GM19023 (cell line): ENCODE data around the gene TRIM24.
"Not testable (repeated sequence)": the region's sequence is repeated elsewhere in the genome, so short reads cannot be mapped to it uniquely, and the experiment has no call there.

Source experiments
- ATAC-seq: cut with Tn5 transposase; IDR thresholded peaks from one replicate; pipeline ENCODE4 v1.9.1; 2021; ENCODE audit warnings: mild to moderate bottlenecking, moderate library complexity; ENCODE audit not compliant: unreplicated experiment

TRIM24 gene

DNA sequence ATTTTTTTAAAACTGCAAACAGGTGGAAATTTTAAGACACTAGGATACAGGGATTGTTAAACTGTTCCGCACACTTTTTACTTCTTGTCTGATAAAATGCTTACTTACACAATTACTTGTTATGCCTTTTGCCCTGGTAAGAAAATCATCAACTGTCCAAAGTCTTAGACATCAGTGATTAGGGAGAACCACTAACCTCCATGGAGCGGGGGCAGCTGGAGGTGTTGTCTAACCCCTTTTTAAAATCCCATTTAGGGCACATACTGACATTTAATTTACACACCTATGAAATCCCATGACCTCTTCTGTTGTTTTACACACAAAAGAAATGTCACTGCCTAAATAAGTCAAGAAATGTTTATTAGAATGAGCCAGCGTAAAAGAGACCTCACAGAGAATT is 65.7 kb downstream of the TRIM24 start:
- no peak for ATAC-seq

DNA sequence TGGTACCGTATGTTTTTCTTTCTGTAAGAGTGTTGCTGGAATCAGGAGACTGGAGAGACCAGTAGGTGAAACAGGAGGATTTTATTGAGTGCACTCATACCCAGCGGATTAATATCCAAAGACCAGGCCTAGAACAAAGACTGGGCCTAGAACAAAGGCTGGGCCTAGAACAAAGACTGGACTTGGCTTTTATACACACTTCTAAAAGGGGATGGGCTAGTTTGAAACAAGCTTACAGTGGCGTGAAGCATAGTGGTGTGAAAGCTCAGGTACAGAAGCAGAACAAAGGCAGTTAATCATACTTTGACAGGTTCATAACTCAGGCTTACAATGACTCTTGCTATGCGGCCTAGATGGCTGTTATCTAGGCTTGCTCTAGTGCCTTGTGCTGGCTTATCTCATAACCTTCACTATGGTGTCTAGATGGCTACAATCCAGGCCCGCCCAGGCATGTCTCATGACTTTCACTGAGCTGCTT is 67.7 kb downstream of the TRIM24 start:
- ATAC-seq = no peak

DNA sequence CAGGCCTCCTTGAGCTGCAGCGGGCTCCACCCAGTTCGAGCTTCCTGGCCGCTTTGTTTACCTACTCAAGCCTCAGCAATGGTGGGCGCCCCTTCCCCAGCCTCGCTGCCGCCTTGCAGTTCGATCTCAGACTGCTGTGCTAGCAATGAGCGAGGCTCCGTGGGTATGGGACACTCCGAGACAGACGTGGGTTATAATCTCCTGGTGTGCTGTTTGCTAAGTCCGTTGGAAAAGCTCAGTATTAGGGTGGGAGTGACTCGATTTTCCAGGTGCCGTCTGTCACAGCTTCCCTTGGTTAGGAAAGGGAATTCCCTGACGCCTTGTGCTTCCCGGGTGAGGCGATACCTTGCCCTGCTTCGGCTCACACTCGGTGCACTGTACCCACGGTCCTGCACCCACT is 76.8 kb downstream of the TRIM24 start:
- ATAC-seq = not testable (repeated sequence)

DNA sequence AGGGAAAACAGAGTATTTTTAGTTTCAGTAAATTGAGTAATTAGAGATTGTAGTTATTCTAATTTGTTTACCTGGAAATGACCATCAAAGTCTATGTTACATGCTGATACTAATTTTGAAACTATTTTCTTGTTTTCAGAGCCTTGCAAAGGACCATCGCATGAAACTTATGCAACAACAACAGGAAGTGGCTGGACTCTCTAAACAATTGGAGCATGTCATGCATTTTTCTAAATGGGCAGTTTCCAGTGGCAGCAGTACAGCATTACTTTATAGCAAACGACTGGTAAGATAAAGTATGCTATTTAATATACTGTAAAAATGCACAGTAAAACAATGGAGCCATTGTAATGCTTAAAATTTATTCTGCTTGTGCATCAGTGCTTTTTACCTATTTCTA is 78.5 kb downstream of the TRIM24 start:
- no peak for ATAC-seq

DNA sequence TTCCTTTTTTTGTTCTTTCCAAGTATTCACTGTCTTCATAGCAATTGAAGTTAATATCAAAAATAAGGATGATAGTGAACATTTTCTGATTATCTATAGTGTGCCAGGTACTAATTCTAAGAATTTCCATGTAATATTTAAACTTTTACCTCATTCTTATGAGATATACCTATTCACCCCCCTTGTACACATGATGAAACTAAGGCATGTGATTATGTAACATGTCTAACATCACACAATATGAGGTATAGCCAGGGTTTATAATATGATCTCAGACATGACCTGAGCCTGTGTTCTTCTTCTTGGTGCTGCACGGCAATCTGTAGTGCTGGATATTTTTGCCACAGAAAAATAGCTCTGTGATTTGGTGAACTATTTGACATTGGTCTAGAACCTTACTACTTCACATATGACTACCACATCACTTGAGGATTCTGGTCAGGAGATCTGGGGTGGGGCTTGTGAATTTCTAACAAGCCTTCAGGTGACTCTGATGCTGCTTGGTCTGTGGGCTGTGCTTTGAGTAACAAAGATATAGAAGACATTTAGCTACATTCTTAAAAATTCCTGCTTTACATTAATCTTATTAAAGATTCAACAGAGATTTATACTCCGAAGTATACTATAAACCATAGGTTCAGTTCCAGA is 79.1 kb downstream of the TRIM24 start:
- no peak for ATAC-seq

DNA sequence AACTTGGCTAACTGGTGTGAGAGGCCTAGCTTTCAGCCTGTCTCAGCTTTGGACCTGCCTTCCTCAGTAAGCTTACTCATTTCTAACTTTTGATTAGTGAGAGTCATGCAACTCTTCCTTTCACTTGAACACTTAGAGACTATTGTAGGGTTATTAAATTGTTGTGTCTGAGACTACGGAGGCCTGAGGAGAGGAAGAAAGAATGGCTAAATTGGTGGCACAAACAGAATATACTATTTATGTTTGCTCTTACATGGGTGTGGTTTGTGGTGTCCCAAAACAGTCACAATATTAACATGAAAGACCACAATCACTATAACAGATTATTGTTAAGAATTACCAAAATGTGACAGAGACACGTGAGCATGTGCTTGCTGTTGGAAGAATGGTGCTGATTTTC is 82.1 kb downstream of the TRIM24 start:
- ATAC-seq = peak; percentile 80

DNA sequence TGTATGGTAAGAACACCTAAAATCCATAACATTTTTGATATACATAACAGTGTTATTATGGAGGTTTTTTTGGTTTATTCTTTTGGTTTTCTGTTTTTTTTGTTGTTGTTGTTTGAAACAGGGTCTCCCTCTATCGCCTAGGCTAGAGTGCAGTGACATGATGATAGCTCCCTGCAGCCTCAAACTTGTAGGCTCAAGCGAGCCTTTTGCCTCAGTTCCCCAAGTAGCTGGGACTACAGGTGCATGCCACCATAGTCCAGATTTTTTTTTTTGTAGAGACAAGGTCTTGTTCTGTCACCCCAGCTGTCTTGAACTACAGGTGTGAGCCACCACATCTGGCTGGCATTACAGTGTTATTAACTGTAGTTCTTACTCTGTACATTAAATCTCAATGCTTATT is 83.7 kb downstream of the TRIM24 start:
- ATAC-seq = no peak

DNA sequence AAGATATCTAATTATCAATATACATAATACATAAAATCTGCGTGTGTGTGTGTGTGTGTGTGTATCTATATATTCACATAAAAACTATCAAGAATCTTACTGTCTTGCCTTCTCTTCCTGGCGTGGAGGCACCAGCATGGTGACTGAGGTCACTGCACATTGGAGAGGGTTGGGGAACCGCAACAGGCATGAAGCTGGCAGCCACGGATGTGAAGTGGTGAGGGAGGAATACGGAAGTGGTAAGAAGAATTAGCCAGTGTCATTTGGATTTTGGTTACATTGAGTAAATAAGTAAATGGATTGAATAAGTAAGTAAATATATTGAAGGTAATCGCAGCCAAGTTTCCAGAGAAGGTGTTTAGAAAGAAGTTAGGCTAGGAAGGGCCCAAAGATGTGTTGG is 85.1 kb downstream of the TRIM24 start:
- ATAC-seq = no peak

DNA sequence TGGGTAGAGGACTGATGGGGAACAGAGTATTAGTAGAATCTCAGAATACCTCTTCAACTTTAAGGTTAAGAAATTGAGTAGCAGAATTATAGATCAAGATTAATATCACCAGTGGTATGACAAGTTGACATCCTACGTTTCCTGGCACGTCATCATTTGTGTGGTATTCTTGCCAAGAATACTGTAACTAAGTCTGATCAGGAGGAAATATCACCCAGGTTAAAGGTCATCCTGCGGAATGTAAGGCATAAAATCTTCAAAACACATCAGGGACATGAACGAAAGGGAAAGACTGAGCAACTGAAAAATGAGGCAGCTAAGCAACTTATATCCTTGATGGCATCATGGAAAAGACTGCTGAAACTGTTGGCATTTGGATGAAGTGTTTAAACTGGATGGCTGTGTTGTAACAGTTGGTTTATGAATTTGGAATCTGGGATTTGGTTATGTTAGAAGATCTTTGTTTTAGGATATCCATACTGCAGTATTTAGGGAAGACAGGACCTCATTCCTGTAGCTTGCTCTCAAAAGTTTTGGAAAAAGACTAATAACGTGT is 86.1 kb downstream of the TRIM24 start:
- ATAC-seq = no peak

DNA sequence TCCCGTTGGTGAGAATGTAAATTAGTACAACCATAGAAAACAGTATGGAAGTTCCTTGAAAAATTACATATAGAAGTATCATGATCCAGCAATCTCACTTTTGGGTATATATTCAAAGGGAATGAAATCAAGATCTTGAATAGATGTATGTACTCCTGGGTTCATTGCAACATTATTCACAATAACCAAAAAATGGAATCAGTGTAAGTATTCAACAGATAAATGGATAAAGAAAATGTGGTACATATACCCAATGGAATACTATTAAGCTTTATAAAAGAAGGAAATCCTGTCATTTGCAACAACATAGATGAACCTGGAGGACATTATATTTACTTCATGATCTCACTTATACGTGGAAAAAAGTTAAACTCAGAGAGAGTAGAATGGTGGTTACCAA is 86.8 kb downstream of the TRIM24 start:
- ATAC-seq = no peak

DNA sequence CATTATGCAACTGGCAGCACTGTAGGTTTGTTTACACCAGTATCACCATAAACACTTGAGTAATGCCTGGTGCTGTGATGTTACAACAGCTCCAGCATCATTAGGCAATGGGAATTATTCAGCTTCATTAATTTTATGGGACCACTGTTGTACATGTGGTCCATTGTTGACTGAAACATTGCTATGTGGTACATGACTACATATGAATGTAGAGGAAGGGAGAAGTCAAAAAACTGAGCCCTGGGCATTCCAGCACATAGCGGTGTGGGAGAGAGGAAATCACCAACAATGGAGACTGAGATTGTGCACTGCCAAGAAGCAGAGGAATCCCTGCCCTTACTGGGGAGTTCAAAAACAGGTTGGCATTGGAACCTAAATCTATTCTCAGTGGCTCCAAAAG is 89.0 kb downstream of the TRIM24 start:
- no peak for ATAC-seq

DNA sequence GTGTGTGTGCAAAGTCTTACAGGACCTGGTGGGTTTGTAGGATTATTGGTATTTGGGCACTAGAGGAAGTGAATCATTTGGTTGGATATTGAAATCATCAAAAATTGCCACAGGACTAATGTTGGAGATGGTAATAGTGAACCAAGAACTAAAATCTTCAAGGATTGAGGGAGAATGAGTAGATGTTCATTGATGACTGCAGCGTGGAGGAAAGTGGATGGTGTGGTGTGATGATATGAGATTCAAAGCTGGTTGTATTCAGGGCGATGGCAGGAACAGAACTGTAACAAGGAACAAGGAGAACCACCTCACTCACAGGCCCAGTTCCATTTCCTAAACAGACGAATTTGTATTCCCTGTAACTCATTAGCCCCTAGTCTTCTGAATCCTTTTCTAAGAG is 90.3 kb downstream of the TRIM24 start:
- ATAC-seq = no peak

DNA sequence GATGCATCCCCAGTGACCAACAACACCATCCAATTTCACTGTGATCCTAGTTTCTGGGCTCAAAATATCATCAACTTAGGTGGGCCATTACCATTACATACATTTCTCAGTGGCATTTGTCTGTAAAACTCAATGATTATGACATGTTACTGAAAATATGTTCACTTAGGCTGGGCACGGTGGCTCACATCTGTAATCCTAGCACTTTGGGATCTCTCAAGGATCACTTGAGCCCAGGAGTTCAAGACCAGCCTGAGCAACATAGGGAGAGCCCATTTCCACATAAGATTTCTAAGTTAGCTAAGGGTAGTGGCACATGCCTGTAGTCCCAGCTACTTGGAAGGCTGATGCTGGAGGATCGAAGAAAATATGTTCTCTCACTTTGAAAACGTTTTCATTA is 91.0 kb downstream of the TRIM24 start:
- no peak for ATAC-seq

DNA sequence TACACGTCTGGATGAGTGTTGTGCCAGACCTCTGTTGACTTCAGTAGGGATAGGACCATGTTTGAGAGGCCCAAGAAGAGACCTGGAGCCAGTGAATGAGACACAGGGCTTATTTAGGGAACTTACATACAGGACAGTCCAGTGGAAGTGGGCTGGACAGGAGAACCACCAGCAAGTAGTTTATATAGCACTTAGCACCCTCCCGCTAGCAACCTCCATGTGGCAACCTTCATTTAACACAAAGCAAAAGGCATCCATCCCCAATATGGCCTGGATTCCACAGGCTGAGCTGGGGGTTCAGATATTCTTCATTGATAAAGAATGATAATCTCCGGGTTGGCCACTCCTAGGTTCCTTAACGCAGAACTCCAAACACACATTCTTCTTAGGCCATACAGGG is 93.7 kb downstream of the TRIM24 start:
- no peak for ATAC-seq

DNA sequence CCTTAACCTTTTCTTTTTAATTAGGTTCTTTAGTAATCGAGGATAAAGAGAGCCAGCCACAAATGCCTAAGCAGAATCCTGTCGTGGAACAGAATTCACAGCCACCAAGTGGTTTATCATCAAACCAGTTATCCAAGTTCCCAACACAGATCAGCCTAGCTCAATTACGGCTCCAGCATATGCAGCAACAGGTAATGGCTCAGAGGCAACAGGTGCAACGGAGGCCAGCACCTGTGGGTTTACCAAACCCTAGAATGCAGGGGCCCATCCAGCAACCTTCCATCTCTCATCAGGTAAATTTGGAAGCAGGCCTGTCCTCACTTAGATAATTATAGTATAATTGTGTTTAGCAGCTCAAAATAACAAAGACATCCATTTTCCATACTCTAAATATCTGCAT is 94.6 kb downstream of the TRIM24 start:
- no peak for ATAC-seq

DNA sequence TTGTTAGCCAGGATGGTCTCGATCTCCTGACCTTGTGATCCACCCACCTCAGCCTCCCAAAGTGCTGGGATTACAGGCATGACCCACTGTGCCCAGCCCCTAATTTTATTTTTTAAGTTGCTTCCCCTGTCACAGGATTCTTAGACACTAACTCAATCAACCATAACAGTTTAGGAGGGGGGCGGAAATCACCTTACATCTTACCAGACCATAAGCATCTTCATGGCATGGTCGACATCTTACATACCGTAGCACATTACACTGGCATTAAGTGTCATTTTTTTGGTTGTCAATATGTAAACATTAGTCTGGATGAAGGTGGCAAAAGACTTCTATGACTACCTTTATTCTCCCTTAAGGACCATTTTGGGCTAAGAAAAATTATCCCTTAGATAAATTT is 95.6 kb downstream of the TRIM24 start:
- no peak for ATAC-seq

DNA sequence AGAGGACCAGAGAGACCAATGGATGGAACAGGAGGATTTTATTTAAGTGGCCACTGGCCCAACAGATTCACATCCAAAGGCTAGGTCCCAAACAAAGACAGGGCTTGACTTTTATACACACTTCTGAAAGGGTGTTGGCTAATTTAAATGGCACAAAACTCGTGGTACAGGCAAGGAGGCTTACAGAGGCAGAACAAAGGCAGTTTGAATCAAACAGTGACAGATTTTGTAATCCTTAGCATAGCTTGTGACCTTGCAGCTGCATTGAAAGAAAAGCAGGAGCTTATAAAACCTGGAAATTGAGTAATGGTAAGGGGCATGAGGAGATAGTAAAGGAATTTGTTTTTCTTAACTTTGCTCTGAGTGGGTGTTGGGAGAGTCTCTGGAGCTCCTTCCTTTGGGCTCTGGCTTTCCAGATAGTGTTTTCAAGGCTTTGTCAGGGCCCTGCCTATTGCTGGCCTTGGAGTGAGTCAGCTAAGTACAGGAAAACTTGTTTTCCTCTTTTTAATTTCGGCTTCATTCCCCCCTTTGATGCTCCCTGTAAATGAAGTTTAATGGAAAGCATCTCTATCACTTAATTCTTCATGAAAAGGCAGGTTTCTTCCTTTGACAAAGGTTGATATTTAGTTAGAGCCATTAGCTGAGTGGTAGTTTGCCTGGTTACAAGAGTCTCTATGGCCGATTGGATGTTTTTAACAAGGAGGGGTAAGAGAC is 96.9 kb downstream of the TRIM24 start:
- no peak for ATAC-seq

DNA sequence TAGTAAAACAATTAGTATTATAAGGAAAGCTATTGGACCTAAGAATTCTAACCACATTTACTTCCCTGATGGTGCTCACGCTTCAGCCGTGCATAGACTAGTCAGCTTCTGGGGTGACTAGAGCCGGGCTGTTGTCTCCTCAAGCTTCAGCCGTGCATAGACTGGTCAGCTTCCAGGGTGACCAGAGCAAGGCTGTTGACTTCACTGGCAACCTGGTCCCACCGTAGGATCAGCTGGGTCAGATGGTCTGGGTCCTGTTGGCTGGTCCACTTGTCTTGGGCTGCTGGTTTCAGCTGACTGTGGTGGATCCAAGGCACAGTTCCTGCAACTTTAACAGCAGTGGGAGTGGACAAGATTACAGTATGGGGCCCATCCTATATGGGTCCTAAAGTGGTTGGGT is 99.4 kb downstream of the TRIM24 start:
- no peak for ATAC-seq

DNA sequence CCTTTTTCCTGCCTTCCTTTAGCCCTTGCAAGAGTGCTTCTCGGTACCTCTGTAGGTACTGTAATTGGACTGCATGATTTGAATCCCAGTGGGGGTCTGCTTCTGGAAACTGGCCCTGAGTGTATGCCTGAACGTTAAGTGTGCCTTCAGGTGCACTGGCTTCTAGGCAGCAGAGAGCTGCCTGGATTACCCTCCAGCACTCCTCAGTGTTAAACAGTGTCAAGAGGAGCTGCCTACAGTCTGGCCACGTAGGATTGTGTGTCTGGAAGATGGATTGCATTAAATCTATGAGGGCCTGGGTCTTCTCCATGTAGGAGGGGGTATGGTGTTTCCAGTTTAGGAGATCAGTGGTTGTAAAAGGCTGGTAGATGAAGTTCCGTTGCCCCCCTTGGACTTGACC is 103.7 kb downstream of the TRIM24 start:
- no peak for ATAC-seq

DNA sequence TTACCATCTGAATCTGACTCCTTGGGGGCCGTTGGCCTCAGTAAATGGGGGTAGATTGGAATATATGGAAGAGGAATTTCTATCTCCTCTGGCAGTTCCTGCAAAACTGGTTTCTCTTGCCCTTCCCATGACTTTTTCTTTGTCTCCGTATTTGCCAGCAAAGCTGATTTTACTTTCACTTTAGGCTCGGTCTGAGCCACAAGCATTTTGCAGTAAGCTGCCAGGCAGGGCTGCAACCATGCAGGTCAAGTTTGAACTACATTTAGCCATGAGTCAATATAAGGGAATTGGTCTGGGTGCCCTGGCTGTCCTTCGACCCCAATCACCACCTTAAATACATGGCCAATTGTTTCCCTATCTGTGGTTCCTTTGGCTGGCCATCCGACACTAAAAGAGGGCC is 104.3 kb downstream of the TRIM24 start:
- no peak for ATAC-seq

DNA sequence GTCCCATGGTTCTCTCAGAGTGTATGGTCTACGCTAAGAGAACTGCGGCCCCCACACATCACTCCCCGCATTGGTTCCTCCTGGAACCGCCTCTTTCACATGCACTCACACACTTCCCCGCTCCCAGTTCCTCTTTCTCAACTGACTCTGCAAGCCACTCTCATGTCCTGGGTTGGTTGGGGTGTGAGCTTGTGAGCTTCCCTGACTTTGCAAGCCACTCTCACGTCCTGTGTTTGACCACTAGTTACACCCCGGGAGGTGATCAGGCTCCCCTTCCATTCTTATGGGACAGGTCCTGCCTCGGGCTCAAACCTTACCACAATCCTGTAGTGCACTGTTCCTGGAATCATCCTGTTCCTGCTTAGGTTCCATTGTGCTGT is 105.0 kb downstream of the TRIM24 start:
- no peak for ATAC-seq

DNA sequence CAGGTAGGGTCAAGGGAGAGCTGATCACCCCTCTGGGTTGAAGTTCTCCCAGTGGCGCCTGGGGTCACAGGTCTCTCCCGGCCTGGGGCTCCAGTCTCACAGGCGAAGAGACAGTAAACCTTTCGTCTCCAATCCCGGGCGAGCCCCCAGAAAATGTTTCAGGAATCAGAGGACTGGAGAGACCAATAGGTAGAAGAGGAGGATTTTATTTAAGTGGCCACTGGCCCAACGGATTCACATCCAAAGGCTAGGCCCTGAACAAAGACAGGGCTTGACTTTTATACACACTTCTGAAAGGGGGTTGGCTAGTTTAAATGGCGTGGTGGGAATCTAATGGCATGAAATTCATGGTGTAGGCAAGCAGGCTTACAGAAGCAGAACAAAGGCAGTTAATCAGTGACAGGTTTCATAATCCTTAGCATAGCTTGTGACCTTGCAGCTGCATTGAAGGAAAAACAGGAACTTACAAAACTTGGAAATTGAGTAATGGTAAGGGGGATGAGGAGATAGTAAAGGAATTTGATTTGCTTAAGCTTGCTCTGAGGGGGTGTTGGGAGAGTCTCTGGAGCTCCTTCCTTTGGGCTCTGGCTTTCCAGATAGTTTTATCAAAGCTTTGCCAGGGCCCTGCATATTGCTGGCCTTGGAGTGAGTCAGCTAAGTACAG is 105.5 kb downstream of the TRIM24 start:
- ATAC-seq = no peak
